ENCODE data around the gene CYP3A4. TPM values are rescaled to one million over a fixed set of nuclear protein-coding genes. Genes with fewer than 3 reads are reported as not detected.
"Not testable (repeated sequence)": the region's sequence is repeated elsewhere in the genome, so short reads cannot be mapped to it uniquely, and the experiment has no call there.

The CYP3A4 gene
- total RNA-seq, 1 experiment from 2014 or later = not detected

DNA sequence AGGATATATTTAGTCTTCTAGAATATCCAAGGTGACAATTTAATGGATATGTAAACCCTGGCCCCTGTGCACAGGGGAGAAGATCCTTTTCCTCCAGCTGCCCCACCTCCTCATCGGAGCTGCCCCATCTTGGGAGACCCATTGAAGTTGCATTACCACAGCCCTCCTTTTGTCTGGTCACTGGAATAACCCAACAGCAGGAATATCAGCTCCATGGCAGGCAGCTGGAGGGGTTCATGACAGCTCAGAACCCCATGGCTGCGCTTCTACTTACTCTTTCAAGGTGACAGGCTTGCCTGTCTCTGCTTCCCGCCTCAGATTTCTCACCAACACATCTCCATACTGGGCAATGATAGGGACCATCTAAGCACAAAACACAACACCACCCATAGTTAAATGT is 14.5 kb downstream of the CYP3A4 start:
- in situ Hi-C loops (cut with HindIII; ENCODE audit: low pct_unique_long_range_greater_than_20kb, low sequenced_read_pairs) = not testable (repeated sequence)

DNA sequence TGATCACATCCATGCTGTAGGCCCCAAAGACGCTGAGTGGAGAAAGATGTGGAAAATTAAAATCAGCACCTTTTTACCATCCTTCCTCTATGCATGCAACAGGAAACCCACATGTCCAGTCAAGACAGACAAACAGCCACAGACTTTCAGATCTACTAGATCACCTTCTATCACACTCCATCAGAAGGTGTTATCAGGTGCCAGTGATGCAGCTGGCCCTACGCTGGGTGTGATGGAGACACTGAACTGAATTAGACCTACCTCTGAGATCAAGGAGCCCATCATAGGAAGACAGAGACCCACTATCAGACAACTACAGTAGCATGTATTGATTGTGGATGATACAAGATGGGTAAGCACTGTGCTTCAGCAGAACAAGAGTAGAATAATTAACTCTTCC is 15.5 kb downstream of the CYP3A4 start:
- in situ Hi-C loops (cut with HindIII; ENCODE audit: low pct_unique_long_range_greater_than_20kb, low sequenced_read_pairs) = no loop called here
- no peak for DNase-seq (ENCODE audit: low read depth, low spot score)

More for the DNA sequence above, 14.5 kb downstream of the CYP3A4 start:
- DNase-seq (ENCODE audit: low read depth, low spot score) = not testable (repeated sequence)

DNA sequence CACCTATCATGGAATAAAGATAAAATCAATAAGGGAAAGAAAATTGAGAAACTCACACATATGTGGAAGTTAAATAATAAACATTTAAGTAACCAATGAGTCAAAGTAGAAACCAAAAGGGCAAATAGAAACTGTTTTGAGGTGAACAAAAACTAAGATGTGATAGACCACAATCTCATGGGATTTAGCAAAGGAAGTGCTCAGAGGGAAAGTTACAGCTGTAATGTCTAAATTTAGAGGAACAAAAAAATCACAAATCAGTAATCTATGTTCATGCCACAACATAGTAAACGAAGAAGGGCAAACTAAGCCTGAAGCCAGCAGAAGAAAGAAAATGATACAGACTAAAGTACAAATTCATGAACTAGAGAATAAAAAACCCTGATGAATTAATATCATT is 16.3 kb downstream of the CYP3A4 start:
- in situ Hi-C loops (cut with HindIII; ENCODE audit: low pct_unique_long_range_greater_than_20kb, low sequenced_read_pairs) = no loop called here

DNA sequence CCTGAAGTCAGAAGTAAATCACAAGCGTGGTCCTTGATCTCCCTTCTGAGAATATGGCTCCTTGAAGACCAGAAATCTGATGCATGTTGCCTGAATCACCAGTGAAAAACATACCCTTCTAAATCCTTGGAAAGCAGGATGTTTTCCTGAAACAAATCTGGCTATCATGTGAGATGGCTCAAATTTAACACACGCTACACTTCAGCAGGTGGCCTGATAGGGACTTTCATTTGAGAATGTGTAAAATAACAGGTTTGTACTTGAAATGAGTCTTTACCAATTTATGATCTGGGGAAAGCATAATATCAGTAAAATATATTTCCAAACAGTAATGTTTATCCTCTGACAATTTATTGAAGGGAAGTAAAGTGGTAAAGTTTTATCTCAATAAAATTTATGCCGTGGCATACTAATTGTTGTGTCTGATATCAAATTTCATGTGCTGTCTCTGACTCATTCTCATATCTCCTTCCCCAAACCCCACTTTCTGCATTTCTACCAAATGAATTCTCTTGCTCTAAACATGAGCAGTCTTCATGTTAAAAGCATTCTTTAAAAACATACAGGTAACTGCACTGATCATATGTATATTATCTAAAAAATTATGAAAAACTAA is 17.4 kb downstream of the CYP3A4 start:
- DNase-seq (ENCODE audit: low read depth, low spot score) = no peak
- in situ Hi-C loops (cut with HindIII; ENCODE audit: low pct_unique_long_range_greater_than_20kb, low sequenced_read_pairs) = no loop called here

More for the DNA sequence above, 16.3 kb downstream of the CYP3A4 start:
- DNase-seq (ENCODE audit: low read depth, low spot score) = no peak

DNA sequence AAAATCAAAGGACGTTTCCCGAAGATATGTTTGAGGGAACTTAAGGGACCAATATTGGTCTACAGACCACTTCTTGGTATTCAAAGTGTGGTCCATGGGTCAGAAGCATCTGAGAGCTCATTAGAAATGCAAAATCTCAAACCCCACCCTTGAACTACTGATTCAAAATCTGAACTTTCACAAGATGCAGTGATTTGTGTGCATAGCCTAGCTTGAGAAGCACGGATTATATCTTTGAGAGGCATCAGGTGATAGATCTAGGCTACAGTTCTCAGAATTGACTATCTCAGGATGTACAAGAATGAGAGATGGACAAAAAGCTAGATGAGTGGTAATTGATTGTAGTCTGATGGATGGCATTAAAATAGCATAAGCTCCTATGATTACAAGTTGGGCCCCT is 19.5 kb downstream of the CYP3A4 start:
- in situ Hi-C loops (cut with HindIII; ENCODE audit: low pct_unique_long_range_greater_than_20kb, low sequenced_read_pairs) = no loop called here

DNA sequence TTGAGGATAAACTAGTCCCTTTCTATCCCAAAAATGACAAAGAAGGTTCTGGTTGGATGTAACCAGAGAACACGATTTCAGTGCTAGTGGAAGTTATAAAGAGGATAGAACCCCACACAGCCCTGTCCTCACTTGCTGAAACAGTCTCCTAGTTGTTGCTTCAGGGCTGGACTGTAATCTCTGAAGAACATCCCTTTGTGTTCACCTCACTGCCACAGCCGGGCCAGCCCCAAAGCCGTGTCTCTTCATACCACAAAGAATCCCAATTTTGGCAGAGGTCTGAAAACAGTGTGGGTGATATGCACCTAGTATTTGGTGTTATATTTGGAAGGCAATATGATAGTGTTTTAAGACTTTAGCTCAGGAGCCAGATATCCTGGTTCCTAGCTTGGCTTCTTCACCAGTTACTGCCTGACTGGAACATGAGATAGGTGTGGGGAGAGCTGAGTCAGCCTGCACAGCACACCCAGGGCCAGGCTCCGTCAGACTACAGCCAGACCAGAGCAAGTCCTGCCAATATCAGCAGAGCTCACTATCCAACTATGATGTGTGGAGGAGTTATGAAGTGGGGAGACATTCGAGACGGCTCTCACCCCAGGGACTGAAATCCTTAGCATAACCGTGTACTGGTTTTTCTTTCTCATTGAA is 21.2 kb downstream of the CYP3A4 start:
- in situ Hi-C loops (cut with HindIII; ENCODE audit: low pct_unique_long_range_greater_than_20kb, low sequenced_read_pairs) = no loop called here
- DNase-seq (ENCODE audit: low read depth, low spot score) = no peak

More for the DNA sequence above, 19.5 kb downstream of the CYP3A4 start:
- no peak for DNase-seq (ENCODE audit: low read depth, low spot score)

DNA sequence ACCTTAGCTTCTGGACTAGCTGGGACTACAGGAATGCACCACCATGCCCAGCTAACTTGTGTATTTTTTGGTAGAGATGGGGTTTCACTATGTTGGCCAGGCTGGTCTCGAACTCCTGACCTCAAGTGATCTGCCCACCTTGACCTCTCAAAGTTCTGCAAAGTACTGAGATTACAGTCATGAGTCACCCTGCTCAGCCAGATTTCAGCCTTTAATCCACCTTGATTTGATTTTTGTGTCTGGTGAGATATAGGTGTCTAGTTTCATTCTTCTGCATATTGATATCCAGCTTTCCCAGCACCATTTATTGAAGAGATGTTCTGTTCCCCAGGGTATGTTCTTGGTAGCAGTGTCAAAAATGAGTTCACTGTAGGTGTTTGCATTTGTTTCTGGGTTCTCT is 28.9 kb downstream of the CYP3A4 start:
- no peak for DNase-seq (ENCODE audit: low read depth, low spot score)
- in situ Hi-C loops (cut with HindIII; ENCODE audit: low pct_unique_long_range_greater_than_20kb, low sequenced_read_pairs) = no loop called here

DNA sequence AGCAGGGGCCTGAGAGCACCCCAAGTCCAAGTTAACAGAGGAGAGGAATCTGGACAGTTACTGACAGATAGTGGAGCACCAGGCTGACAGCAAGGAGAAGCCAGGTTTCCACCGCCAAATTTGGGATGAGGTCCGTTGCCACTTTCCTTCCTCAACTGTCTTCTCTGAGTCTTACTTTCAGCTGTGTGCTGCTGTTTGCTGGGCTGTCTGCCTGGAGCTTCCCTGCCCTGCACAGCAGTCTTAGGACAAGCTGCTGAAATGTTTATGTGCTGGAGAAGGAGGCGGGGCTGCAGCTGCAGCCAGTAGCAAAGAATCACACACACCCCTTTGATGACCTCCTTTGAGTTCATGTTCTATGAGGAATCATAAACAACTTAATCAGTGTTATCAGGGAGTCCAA is 31.6 kb downstream of the CYP3A4 start:
- no peak for DNase-seq (ENCODE audit: low read depth, low spot score)
- in situ Hi-C loops (cut with HindIII; ENCODE audit: low pct_unique_long_range_greater_than_20kb, low sequenced_read_pairs) = no loop called here

DNA sequence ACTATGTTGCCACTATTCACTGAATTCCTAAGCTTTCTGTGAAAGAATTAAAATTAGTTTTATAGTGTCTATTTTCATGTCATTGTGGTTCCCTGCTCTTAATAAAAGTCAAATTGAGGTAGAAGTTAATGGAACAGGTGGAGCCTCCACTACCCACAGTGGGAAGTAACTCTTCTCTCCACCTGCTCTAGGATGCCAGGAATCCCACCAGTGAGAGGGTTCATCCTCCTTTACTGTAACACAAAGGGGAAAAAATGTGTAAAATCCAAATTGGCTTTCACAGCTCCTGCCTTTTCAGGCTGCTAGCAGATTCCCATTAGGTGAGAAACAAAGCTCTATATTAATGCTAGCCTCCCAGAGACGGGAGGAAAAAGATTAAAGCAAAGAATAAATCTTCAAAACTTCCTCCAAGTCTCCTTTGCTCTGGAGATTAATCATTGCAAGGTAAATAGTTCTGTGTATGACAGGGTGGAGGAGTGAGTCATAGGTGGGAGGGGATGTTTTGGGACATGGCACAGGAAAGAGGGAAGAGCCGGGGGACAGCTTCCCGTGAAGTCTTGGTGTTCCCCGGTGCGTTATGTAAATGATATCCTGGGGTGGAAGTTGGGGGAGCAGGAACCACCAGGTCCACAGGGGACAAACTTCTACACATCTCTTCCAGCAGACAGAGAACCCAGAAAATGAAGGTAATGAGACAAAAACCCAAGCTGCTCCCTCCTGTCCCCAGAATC is 32.5 kb downstream of the CYP3A4 start:
- DNase-seq (ENCODE audit: low read depth, low spot score); in situ Hi-C loops (cut with HindIII; ENCODE audit: low pct_unique_long_range_greater_than_20kb, low sequenced_read_pairs): not testable (repeated sequence)

DNA sequence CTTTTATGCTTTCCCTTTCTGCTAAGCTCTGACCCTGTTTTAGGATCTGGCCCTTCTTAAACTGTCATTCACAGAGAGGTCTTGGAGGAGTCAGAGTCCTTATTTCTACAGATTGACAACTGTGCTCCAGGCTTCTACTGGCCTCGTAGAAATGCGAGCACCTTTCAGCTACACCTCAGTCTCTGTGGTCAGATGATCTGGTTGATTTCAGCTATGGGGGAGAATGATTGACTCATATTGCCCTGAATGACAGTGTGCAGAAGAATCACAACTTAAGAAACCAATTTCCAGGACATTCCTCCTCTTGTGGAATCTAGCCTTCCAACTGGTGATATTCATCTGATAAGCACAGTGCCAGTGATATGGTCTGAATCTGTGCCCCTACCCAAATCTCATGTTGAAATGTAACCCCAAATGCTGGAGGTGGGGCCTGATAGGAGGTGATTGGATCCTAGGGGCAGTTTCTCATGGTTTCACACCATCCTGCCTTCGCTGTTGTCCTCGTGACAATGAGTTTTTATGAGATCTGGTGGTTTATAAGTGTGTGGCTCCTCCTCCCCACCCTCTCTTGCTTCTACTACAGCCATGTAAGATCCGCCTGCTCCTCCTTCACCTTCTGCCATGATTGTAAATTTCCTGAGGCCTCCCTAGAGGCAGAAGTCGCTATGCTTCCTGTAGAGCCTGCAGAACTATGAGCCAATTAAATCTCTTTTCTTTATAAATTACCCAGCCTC is 35.0 kb downstream of the CYP3A4 start:
- in situ Hi-C loops (cut with HindIII; ENCODE audit: low pct_unique_long_range_greater_than_20kb, low sequenced_read_pairs) = no loop called here
- no peak for DNase-seq (ENCODE audit: low read depth, low spot score)

DNA sequence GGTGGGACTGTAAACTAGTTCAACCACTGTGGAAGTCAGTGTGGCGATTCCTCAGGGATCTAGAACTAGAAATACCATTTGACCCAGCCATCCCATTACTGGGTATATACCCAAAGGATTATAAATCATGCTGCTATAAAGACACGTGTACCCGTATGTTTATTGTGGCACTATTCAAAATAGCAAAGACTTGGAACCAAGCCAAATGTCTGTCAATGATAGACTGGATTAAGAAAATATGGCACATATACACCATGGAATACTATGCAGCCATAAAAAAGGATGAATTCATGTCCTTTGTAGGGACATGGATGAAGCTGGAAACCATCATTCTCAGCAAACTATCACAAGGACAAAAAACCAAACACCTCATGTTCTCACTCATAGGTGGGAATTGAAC is 37.1 kb downstream of the CYP3A4 start:
- in situ Hi-C loops (cut with HindIII; ENCODE audit: low pct_unique_long_range_greater_than_20kb, low sequenced_read_pairs); DNase-seq (ENCODE audit: low read depth, low spot score): not testable (repeated sequence)

DNA sequence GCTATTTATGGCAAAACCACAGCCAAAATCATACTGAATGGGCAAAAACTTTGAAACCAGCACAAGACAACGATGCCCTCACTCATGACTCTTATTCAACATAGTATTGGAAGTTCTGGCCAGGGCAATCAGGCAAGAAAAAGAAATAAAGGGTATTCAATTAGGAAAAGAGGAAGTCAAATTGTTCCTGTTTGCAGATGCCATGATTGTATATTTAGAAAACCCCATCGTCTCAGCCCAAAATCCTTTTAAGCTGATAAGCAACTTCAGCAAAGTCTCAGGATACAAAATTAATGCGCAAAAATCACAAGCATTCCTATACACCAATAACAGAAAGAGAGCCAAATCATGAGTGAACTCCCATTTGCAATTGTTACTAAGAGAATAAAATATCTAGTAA is 38.6 kb downstream of the CYP3A4 start:
- DNase-seq (ENCODE audit: low read depth, low spot score); in situ Hi-C loops (cut with HindIII; ENCODE audit: low pct_unique_long_range_greater_than_20kb, low sequenced_read_pairs): not testable (repeated sequence)

DNA sequence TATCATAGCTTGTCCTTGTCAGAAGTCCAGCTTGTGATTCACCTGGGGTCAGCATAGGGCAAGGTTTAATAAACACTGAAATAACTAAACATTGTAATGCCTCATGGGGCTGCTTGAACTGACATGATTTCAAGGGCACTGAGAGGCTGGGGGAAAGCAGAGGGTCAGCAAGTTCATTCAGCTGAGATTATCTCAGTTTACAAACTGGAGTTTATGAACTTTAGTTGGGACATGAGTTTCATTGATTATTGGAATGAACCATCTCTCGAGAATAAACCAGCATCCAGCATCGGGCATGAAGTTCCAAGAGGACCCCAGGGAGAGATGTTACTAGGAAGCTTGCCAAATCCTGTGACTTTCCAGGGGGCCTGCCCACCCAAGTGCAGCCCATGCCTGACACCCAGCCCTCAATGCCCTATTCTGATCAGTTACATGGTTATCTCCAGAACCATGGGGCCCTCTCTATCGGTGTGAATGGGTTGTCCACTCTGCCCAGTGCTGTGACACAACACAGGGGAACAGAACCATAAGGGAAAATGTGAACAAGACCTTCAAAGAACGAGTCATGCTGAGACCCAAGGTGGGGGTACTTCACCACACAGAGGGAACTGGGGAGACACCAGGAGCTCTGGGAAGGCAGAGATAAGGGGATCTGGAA is 41.1 kb downstream of the CYP3A4 start:
- in situ Hi-C loops (cut with HindIII; ENCODE audit: low pct_unique_long_range_greater_than_20kb, low sequenced_read_pairs) = no loop called here
- no peak for DNase-seq (ENCODE audit: low read depth, low spot score)

DNA sequence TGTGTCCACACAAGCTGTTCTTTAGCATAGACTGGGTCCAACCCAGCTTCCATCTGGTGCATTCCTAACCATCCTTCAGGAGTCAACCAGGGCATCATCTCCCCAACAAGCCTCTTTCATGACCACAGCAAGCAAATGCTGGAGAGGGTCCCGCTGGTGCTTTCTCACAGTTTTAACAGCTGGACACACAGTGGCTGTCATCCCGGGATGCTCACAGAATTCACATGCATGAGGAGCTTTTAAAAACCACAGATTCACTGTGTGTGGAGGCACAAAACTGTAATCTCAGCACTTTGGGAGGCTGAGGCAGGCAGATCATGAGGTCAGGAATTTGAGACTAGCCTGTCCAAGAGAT is 42.6 kb downstream of the CYP3A4 start:
- in situ Hi-C loops (cut with HindIII; ENCODE audit: low pct_unique_long_range_greater_than_20kb, low sequenced_read_pairs) = no loop called here
- no peak for DNase-seq (ENCODE audit: low read depth, low spot score)

DNA sequence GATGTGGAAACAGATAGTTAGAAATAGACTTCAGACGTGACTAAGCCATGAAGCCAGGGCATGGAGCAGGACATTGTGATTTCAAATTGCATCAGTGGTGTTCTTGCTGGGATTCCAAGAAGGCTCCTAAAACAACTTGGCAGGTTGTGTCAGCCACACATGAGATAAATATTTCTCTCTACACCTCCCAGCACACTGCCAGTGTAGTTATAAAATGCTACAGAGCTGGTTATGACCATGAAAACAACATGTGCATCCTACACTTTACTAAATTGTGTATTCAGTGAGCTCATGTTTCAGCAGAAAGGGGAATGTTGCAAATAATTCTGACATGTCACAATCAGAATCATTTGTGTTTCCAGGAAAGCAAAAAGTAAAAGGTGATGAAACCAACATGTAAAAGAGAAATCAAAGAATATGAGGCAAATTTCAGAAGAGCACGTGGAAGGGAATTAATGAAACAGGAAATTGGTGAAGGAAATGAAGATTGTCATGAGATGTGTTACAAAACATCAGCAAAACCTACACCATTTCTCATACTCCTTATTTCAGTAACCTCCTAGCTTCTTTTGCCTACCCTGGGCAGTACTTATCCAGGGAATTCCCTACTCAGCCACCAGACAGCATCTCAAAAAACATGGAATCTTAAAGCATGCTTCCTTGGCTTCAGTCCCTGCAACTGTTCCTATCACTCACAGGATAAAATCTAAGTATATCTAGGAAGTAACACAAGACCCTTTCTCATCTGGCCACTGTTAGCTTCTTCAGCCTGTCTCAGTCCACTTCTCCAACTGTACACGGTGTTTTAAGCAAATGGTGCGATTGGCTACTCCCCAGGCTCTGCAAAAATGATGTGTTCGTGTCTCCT is 43.2 kb downstream of the CYP3A4 start:
- in situ Hi-C loops (cut with HindIII; ENCODE audit: low pct_unique_long_range_greater_than_20kb, low sequenced_read_pairs) = no loop called here

DNA sequence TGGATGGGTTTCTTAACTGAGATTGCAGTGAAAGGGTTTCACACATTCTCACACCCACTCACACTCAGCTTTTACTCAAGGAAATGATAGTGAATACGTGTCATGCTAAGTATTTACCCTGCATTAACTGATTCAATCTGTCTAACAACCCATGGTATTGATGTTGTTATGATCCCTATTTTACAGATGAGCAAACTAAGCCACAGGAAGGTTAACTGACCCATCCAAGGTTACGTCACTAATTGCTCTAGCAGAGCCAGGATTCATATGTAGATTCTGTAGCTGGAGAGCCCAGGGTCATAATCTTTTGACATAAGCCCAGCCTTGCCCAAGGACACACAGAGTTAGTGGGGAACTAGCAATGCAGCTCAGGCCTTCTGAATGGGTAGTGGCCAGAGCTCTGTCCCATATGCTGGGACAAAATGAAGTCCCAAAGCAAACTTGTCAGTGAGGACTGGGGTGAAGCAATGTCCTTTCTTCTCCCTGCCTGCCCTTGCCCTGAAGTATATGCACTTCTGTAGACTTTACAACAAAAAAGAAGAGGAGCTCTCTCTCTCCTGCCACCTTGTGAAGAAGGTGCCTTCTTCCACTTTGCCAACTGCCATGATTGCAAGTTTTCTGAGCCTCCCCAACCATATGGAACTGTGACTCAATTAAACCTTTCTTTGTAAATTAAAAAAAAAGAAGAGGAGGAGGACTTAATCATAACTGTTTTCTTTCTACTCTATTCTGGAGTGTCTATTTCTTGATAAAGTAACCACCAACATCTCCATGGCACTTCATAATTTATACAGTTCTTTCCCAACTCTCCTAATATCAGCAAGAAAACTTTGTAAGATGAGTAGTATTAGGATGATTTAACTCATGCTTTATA is 44.0 kb downstream of the CYP3A4 start:
- no peak for DNase-seq (ENCODE audit: low read depth, low spot score)
- in situ Hi-C loops (cut with HindIII; ENCODE audit: low pct_unique_long_range_greater_than_20kb, low sequenced_read_pairs) = no loop called here

More for the DNA sequence above, 43.2 kb downstream of the CYP3A4 start:
- no peak for DNase-seq (ENCODE audit: low read depth, low spot score)

Data from SK-MEL-5 (cell line).